ENCODE measurements around the gene DRC1.
"Not testable (repeated sequence)": the region's sequence is repeated elsewhere in the genome, so short reads cannot be mapped to it uniquely, and the experiment has no call there.

Gene DRC1

DNA sequence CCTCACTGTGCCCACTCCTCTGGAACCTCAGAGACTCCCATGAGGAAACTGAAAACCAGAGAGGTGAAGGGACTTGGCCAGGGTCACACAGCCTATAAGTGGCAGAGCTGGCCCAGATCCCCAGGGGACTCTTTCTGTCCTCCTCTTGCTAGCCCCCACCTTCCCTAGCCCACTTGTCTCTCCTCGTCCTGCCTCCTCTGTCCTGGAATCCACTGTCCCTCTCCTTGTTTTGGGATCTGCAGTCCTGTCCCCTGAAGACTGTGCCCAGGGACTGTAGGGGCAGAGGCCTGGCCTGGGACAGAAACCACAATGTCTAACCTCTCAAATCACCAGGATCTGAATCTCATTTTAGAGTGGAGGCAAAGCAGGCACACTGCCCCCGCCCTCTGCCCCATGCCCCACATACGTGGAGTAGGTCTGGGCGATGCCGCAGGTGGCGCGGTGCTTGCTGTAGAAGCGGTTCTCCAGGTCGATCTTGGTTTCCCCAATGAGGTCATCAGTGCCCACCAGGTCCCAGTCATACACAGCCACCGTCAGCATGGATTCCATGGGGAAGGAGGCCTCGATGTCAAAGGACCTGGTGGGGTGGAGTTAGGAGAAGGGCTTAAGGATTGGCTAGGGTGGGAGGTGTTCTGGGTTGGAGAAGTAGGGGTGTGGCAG lies 63.7 kb downstream of the DRC1 start:
- TF ChIP-seq, protein P1, sequence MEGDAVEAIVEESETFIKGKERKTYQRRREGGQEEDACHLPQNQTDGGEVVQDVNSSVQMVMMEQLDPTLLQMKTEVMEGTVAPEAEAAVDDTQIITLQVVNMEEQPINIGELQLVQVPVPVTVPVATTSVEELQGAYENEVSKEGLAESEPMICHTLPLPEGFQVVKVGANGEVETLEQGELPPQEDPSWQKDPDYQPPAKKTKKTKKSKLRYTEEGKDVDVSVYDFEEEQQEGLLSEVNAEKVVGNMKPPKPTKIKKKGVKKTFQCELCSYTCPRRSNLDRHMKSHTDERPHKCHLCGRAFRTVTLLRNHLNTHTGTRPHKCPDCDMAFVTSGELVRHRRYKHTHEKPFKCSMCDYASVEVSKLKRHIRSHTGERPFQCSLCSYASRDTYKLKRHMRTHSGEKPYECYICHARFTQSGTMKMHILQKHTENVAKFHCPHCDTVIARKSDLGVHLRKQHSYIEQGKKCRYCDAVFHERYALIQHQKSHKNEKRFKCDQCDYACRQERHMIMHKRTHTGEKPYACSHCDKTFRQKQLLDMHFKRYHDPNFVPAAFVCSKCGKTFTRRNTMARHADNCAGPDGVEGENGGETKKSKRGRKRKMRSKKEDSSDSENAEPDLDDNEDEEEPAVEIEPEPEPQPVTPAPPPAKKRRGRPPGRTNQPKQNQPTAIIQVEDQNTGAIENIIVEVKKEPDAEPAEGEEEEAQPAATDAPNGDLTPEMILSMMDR (conservative IDR thresholded peaks at IDR 0.05; ENCODE audit: control insufficient read depth, insufficient read depth, low read depth, low read length): no peak
- no peak overlapping the region for H3K4me3 ChIP-seq (ENCODE audit: control insufficient read depth, low read depth, low read length)
- no peak for DNase-seq (ENCODE audit: low read depth)

DNA sequence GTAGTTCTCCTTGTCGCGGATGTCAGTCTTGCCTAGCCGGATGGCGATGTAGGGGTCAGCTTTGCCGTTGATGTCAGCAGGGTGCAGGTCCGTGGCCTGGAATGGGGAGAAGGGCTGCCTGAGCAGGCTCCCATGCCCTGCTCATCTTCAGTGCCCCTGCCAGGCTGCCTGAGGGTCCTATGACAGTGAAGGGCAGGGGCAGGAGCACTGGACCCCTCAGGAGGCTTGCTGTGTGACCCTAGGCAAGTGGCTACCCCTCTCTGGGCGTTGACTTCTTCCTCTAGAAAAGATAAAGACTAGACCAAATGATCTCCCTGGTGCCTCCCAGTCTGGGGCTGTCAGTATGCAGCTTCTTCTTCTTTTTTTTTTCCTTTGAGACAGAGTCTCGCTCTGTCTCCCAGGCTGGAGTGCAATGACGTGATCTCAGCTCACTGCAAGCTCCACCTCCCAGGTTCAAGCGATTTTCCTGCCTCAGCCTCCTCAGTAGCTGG lies 64.3 kb downstream of the DRC1 start:
- TF ChIP-seq, protein P1 (conservative IDR thresholded peaks at IDR 0.05; ENCODE audit: control insufficient read depth, insufficient read depth, low read depth, low read length): no peak

DNA sequence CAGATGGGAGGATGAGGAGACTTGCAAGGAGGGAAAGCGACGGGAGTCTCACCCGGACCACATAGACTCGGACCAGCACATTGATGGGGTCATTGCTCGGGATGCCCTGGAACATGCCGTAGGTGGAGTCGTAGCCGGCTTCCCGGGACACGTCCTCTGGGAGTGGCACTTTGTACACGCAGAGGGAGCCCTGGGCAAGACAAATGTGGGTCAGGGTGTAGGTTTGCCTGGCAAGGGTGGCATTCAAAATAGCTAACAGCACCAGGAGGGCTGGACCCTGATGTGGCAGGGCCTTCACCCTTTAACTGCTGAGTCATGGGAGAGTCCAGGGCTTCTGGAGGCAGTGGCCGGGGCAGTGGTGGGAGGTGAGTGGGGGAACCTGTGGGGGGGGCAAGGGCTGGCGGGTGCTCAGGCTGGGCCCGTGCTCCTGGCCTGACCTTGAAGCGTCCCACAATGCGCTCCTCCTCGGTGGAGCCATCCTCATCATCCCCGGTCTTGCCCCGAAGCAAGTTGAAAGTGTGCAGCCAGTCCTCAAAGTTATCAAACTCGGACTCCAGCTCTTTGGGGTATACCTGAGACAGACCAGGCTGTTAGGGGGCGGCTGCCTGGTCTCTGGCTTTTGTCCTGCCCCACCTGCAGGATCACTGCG lies 65.1 kb downstream of the DRC1 start:
- H3K4me3 ChIP-seq (ENCODE audit: control insufficient read depth, low read depth, low read length): no peak overlapping the region
- TF ChIP-seq, protein P1 (conservative IDR thresholded peaks at IDR 0.05; ENCODE audit: control insufficient read depth, insufficient read depth, low read depth, low read length): no peak
- DNase-seq (ENCODE audit: low read depth): no peak

More for the DNA sequence above, 64.3 kb downstream of the DRC1 start:
- DNase-seq (ENCODE audit: low read depth): no peak
- no peak overlapping the region for H3K4me3 ChIP-seq (ENCODE audit: control insufficient read depth, low read depth, low read length)

DNA sequence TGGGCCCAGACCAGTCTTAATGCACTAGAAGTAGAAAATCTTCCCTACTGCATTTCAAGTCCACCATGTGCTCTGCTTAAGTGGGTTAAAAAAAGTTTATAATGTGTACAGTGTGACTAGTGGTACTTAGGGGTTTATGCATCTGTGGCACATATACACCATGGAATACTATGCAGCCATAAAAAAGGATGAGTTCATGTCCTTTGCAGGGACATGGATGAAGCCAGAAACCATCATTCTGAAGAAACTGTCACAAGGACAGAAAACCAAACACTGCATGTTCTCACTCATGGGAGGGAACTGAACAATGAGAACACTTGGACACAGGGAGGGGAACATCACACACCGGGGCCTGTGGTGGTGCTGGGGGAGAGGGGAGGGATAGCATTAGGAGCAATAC lies 66.8 kb downstream of the DRC1 start:
- H3K4me3 ChIP-seq (ENCODE audit: control insufficient read depth, low read depth, low read length); DNase-seq (ENCODE audit: low read depth): not testable (repeated sequence)

DNA sequence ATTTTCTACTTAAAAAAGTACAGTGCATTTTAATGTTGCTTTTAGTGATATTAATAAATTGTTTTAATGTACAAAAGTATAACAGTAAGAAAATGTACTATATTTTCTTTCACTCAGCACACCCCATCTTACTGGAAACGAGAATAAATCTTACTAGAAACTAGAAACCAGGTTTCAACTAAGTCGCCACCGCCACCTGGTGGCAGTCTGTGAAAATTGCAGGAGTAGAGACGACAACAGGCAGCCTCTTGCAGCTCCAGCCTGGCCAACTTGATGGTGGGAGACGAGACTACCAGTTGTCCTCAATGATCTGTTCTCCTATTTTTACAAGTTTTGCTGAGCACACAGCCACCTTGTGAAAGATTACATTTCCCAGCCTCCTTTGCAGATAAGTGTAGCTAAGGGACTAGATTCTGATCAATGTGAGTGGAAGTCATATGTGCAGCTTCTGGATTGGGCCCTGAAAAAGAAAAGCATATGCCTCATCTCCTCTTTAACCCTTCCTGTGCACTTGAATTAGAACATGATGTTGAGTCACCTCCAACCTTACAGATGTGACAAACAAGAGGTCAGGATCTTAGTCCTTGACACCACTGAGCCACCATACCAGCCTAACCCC lies 67.5 kb downstream of the DRC1 start:
- peak; percentile 78 for DNase-seq (ENCODE audit: low read depth)
- no peak overlapping the region for H3K4me3 ChIP-seq (ENCODE audit: control insufficient read depth, low read depth, low read length)
- TF ChIP-seq, protein P1 (conservative IDR thresholded peaks at IDR 0.05; ENCODE audit: control insufficient read depth, insufficient read depth, low read depth, low read length): peak; percentile 82

DNA sequence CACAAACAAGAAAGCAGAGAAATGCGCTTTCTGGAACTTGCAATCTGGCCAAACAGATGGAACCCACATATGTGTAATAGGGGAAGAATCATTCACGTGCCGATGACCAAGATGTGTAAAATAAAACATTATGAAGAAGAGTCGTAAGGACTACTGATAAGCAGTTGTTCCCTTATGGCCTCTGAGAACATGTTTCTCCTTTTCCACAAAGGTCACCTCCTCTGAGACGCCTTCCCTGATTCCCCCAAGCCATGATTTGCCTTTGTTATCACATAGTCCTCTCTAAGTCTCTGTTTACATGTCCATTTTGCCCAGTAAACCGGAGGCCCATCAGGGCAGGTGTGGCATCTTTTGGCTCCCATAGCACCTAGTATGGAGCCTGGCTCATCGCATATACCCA lies 68.2 kb downstream of the DRC1 start:
- H3K4me3 ChIP-seq (ENCODE audit: control insufficient read depth, low read depth, low read length): no peak overlapping the region
- TF ChIP-seq, protein P1 (conservative IDR thresholded peaks at IDR 0.05; ENCODE audit: control insufficient read depth, insufficient read depth, low read depth, low read length): no peak
- no peak for DNase-seq (ENCODE audit: low read depth)

DNA sequence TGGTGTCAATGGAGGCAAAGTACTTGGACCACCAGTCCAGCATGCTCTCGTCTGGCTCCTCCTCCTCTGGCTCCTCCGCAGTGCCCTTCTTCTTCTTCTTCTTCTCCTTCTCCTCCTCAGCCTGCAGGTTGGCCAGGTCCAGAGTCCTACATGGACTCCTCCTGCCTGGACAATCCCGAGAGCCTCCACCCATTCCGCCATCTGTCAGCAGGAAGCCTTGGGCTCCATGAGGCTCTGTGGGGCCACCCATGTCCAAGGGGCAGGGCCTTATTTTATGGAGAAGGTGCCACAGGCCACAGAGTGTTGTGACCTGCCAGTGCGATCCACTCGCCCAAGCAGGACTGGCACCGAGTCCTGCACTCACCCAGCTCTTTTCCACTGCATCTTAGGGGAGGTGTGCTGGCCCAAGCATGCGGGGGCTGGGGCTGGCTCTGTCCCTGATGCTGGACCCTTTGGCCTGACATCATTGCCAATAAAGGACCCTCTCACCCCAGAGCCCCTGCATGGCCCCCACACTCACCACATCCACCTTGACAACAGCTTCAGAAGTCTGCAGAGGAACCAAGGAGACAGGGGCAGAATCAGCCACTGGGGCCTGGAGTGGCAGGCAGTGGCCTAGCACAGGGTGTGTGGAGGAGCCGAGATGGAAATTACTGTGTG lies 69.0 kb downstream of the DRC1 start:
- DNase-seq (ENCODE audit: low read depth): no peak
- TF ChIP-seq, protein P1 (conservative IDR thresholded peaks at IDR 0.05; ENCODE audit: control insufficient read depth, insufficient read depth, low read depth, low read length): no peak
- H3K4me3 ChIP-seq (ENCODE audit: control insufficient read depth, low read depth, low read length): no peak overlapping the region
